GM19025 (cell line): ENCODE results near the gene FOXC2.

ENCODE experiments used
- ATAC-seq: cut with Tn5 transposase; IDR thresholded peaks from one replicate; pipeline ENCODE4 v1.9.1; 2021; ENCODE audit warnings: mild to moderate bottlenecking, low read depth, moderate library complexity; ENCODE audit not compliant: unreplicated experiment

The FOXC2 gene

DNA sequence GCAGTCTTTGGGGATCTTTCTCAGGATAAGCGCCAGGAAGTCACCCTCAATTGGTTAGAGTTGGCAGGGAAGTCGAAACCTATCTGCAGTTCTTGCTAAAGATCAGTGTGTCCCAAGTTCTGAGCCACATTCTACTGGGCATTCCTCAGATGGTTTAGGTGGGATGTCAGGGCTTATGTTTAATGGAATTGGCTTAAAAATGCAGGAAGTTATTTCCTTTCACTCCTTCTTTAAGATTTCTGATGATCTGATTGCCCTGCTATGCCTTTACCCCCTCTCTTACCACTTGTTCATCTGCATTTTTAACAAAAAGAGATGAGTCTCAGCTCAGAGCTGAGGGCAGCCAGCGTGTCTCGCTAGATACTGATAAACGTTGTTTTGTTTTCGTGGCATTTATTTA lies 42.5 kb downstream of the FOXC2 start:
- ATAC-seq, result no peak

DNA sequence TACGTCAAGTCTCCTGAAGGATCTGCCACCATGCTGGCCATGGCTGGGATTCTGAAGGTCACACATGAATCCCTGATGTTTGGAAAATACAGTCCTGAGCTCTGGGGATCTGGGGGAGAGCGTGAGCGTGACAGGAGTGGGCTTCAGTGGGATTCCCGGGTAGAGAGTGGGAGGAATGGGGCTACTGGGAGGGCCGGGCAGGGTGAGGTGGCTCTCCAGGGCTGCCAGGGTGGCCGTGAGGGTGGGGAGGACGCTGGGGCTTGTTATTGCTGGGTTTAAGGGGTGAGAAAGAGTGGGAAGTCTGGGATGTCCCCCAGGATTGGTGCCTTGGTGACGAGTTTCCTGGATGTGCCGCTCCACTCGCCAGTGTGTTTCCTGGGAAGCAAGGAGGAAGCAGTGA lies 43.0 kb downstream of the FOXC2 start:
- ATAC-seq, result no peak

DNA sequence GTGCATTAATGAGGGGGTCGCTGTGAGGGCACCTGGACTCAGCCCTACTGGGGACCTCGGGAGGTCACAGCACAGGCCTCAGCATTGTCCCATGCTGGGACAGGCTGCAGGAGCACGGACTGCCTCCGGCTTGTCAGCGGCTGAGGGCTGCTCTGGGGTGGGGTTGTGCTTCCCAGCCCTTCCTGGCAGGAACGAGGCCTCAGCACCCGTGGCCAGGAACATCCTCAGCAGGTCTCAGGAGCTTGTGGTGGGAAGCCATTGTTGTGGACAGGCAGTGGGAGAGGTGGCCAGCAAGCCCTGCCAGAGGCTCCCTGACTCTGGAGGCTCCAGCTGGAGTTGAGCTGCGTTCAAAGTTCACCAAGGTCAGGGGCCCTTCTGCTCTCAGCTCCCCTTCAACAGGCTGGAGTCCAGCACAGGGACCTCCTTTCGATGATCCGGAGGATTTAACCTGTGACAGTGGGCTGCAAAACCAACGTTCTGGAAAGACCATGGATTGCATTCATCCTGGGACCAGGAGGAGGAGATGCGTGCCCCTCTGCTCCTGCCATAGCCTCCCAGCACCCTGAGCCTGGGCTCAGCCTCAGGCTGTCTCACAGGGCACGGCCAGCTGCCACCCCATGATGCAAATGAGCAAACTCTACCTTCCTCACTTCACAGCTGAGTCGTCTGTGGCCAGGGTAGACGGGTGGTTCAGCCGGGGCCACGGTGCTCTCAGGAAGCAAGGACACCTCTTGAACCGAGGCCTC lies 44.3 kb downstream of the FOXC2 start:
- ATAC-seq, result no peak

DNA sequence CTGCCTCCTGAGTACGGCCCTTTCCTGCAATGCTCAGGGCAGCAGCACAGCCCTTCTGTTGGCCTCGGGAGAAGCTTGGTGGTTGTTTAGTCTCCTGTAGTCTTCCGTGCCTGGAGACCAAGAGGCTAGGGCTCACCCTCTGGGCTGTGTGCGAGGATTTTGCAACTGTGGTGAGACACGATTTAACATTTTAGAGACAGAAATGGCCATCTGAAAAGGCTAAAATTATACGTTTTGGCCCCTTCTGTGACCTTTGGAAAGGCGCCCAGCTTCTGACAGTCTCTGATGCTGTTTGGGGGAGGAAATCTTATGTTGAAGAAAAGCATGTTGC lies 44.9 kb downstream of the FOXC2 start:
- ATAC-seq, result no peak

DNA sequence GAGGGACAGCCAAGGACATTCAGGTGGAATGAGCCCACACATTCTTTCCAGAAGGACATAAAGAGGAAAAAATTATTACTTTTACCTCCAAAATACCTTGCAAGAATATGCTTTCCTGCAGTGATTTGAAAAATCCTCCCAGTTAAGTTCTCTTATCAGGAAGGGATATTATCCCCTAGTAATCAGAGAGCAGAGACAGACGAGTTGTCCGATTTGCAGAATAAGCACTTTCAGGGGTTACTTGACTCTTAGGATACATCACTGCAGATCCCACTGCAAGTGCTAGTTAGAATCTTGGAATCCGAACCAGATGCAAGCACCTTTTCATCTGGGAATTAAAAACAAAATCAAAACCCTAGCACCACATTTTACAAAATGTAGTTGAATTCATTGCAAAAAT lies 45.3 kb downstream of the FOXC2 start:
- no peak for ATAC-seq

DNA sequence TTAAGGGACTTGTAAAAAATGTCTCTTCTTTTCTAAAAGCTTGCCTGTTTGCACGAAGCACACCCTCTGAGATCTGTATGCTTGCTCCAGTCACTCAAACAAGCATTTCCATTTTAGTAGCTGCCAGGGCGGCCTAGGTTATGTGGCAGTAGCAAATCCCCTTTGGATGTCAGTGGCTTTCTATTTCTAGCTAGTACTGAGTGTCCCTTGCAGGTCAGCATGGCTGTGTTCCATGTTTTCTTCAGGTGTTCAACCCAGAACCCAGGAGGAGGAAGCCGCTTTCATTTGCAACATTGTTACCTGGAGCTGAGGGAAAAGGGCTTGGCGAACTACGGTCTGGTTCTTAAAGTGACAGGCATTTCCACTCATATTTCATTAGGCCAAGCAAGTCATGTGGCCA lies 48.1 kb downstream of the FOXC2 start:
- ATAC-seq, result no peak

DNA sequence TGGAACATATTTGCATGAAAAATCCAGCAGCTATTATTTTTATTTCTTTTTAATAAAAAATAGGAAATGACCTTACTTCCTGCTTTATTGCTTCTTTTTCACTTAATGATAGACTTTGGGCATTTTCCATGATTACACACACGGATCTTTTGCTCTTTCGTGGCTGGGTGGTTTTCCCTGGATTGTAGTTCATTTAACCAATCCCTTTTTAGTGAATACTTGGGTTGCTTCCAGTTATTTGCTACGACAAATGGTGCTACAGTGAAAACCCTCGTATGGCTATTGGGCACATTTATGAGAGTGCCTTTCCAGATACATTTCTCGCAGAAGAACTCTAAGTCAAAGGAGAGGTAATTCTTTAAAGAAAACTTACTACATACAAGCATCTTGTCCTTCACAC lies 50.3 kb downstream of the FOXC2 start:
- ATAC-seq, result no peak

DNA sequence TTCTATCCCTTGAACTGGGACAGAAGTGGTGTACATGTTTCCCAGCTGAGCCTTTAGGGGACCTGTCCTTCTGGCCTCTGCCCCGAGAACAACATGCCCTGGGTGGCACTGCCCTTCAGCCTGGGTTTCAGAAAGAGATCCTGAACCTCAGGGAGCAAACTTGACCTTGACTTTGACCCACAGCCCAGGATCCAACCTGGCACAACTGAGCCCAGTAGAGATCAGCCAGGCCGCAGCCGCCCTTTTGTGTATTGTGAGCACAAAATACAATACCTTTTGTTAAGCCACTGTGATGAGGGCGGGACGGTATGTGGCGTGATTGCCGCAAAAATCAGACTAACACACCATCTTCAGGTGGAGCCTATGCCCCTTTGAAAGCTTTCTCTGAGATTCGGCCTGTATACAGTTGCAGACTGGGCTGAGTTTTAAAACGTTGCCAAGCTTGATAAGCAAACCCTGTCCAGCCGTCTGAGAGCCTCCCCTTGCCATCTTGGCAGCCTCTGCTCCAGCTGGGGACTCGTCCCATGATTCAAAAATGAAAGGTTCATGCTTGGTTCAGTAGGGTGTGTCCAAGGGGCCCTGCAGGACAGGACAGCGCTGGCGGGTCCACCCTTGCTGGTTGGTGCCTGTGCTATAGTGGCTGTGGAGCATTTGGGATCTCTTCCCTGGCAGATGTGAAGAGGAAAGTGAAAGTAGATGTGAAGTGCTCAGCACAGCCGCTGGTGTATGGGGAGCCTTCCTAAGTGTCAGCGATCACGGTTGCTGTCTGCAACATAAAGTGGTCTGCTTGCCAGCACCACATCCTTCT lies 52.0 kb downstream of the FOXC2 start:
- no peak for ATAC-seq
